SKM-1 (cell line): ENCODE data around the gene HOXA5.

Experiments used
- DNase-seq: peaks from one replicate; lab custom pipeline; 2025; ENCODE audit not compliant: unreplicated experiment; lab: John Stamatoyannopoulos, UW

Gene HOXA5

GRCh38 chr7:27160546-27161213 lies 17.2 kb upstream of the HOXA5 start:
- DNase-seq, result peak; percentile 68

GRCh38 chr7:27160145-27160545 lies 16.7 kb upstream of the HOXA5 start:
- DNase-seq, result no peak

GRCh38 chr7:27159266-27160144 lies 16.0 kb upstream of the HOXA5 start:
- no peak for DNase-seq

GRCh38 chr7:27158436-27159265 lies 15.2 kb upstream of the HOXA5 start:
- DNase-seq, result no peak

GRCh38 chr7:27157702-27158431 lies 14.4 kb upstream of the HOXA5 start:
- no peak for DNase-seq

GRCh38 chr7:27156916-27157701 lies 13.6 kb upstream of the HOXA5 start:
- no peak for DNase-seq

GRCh38 chr7:27156508-27156898 lies 13.0 kb upstream of the HOXA5 start, which contains the start of gene HOXA7:
Gene HOXA7 (minus strand): TSS chr7:27156675. CDS start chr7:27156545, 130 bp downstream.
- no peak for DNase-seq

GRCh38 chr7:27155816-27156507 lies 12.5 kb upstream of the HOXA5 start:
- no peak for DNase-seq

- no peak for DNase-seq
Observed at GRCh38 chr7:27154901-27155815, 11.7 kb upstream of the HOXA5 start.

- DNase-seq, result no peak
Observed at GRCh38 chr7:27154369-27154768, 10.9 kb upstream of the HOXA5 start.

GRCh38 chr7:27153526-27153925 lies 10.0 kb upstream of the HOXA5 start:
- DNase-seq, result no peak

- DNase-seq, result no peak
Observed at GRCh38 chr7:27152816-27153442, 9.4 kb upstream of the HOXA5 start.

GRCh38 chr7:27151931-27152815 lies 8.7 kb upstream of the HOXA5 start, which contains the start of gene HOXA3:
Gene HOXA3 (minus strand): TSS chr7:27152583. CDS start chr7:27110640, 41,943 bp downstream.
- no peak for DNase-seq

GRCh38 chr7:27151341-27151930 lies 8.0 kb upstream of the HOXA5 start:
- DNase-seq, result no peak

- DNase-seq, result no peak
Observed at GRCh38 chr7:27150568-27151340, 7.3 kb upstream of the HOXA5 start.
